NCI-H2107 (cell line): ENCODE data around the gene ZNF281.
"Not testable (repeated sequence)": the region's sequence is repeated elsewhere in the genome, so short reads cannot be mapped to it uniquely, and the experiment has no call there.

Experiments
- DNase-seq: peaks from one replicate; lab custom pipeline; 2025; lab: John Stamatoyannopoulos, UW

Gene ZNF281

GRCh38 chr1:200409761-200410565 lies at the start of gene ZNF281:
Gene ZNF281, minus strand, starts transcription at chr1:200410036. Its CDS starts 331 bp downstream, at chr1:200409705.
- peak; percentile 95 for DNase-seq

DNA sequence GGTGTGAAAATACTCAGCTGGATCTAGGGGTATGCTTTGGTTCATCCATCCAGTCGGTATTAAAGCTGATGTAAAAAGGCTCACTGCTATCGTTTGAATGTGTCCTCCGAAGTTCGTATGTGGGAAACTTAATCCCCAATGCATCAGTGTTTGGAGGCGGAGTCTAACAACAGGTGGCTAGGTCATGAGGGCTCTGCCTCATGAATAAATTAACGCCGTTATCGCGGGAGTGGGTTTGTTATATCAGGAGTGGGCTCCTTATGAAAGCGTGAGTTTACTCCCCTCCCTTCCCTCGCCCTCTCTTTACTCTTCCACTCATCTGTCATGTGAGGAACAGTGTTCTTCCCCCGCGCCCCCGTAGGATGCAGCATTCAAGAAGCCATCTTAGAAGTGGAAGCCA lies 48.9 kb upstream of the ZNF281 start:
- no peak for DNase-seq

- DNase-seq, result no peak
Measured at GRCh38 chr1:200457810-200458209, 48.0 kb upstream of the ZNF281 start.

DNA sequence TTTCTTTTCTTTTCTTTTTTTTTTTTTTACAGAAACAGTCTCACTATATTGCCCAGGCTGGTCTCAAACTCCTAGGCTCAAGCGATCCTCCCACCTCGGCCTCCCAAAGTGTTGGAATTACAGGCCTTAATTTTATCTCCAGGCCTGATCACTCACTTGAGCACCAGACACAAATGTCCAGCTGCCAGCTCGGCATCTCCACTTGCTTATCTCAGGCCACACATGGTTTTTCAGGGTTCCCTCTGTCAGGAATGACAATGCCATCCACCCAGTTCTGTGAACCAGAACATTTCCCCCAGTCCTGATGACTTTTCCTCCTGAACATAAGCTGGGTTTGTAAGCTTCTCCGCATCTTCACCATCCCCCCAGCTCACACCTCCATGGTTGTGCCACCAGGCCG lies 44.6 kb upstream of the ZNF281 start:
- no peak for DNase-seq

DNA sequence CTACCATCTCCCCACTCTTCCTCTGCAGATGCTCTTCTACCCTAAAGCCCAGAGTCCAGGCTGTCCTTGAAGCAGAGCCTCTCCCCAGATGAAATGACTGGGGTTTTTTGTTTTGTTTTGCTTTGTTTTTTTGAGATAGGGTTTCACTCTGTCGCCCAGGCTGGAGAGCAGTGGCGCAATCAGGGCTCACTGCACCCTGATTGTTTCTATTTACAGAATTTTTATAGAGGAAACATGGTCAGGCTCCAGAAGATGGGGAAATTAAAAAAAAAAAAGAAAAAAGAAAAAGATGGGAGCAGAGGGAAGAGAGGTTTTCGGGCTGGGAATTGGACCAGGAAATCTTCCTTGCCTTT lies 43.7 kb upstream of the ZNF281 start:
- DNase-seq, result no peak

DNA sequence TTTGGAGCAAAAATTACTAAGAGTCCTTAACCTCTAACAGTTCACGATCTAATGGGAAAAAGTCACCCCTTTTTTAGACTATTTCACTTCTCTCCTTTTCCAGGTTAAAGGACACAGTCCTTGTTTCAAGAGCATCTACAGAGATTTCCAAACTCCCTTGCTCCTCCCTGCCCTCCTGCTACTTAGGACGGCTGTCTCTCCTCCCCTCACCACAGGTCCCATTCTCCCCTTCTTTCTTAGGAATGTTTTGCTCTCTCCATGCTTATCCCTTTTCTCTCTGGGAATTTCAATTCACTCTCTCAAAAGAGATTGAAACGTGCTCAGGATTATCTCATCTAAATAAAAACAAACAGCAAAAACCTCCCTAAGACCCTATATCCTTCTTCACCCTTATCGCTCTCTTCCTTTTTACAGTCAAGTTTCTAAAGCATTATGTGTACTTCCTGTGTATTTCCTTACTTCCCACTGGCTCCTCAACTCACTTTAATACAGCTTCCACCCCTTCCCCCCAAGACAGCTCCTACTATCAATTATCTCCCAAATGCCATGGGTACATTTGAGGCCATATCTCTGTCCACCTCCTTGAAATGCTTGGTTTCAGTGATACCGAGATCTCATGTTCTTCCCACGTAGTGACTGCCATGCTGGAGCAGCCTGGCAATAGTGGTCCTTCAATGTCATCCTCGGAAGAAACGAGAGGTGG lies 43.2 kb upstream of the ZNF281 start:
- DNase-seq, result no peak

GRCh38 chr1:200448034-200448762 lies 38.4 kb upstream of the ZNF281 start:
- DNase-seq, result no peak

GRCh38 chr1:200445213-200445612 lies 35.4 kb upstream of the ZNF281 start:
- DNase-seq, result no peak

DNA sequence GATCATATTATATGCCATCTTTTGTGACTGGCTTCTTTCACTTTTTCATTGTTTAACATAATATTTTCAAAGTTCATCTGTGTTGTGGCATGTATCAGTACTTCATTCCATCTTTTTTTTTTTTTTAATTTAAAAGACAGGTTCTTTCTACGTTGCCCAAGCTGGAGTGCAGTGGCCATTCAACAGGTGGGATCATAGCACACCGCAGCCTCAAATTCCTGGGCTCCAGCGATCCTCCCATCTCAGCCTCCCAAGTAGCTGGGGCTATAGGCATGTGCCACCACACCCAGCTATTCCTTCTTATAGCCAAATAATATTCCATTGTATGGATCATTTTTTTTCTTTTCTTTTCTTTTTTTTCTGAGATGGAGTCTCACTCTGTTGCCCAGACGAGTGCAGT lies 34.6 kb upstream of the ZNF281 start:
- DNase-seq, result no peak

GRCh38 chr1:200443860-200444259 lies 34.0 kb upstream of the ZNF281 start:
- DNase-seq, result no peak

DNA sequence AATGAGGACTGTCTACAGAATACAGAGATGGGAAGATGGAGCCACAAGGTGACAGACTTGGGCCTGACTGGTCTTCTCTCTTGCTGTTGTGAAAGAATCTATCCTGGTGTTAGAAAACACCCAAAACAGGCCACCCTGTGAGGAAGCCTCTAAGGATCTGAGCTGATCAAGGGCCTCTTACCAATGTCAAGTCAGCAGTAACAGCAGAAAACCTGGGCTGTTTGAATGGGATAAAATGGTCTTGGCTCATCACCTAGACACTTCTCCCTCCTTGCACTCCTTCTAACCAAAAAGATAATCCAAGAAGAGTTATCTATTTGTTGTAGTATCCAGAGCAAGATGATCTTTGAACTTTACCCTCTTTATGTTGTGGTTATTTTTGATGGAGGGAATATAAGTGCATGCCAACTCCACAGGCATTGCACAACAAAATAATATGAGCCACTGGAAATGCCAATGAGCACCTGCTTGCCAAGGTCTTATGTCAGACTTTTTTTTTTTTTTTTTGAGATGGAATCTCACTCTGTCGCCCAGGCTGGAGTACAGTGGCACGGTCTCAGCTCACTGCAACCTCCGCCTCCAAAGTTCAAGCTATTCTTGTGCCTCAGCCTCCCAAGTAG lies 32.8 kb upstream of the ZNF281 start:
- no peak for DNase-seq

DNA sequence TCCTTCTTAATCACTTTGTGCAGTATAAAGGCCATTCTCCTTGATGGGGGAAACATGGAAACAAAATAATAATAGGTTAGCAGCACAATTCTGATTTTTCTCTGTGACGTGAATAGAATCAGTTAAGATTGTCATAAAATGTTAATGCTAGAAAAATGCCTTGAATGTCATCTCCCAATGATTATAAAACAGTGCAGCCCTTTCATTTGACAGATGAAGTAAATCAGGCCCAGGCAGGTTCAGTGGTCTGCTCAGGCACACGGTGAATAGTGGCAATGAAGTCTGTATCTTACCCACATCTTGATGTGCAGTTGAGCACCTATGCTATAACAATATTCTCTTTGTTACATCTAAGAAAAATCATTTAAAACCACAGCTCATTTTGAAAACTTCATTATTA lies 32.2 kb upstream of the ZNF281 start:
- no peak for DNase-seq

DNA sequence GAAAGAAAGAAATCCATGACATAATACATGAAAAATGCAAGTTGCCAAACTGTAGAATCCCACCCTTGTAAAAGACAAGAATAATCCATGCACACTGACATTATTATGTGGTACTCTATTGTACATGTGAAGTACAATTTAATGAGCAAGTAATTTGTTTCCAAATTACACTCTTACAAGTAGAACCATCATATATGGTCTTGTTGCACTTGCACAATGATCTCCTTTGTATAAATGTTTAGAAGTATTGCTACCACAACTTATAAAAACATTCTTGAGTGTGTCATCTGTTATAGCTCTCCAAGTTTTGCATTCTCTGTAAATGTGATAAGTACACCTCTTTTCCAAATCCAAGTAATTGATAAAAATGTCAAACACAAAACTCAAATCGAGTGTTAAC lies 29.1 kb upstream of the ZNF281 start:
- DNase-seq, result no peak

GRCh38 chr1:200438413-200438812 lies 28.6 kb upstream of the ZNF281 start:
- not testable (repeated sequence) for DNase-seq

DNA sequence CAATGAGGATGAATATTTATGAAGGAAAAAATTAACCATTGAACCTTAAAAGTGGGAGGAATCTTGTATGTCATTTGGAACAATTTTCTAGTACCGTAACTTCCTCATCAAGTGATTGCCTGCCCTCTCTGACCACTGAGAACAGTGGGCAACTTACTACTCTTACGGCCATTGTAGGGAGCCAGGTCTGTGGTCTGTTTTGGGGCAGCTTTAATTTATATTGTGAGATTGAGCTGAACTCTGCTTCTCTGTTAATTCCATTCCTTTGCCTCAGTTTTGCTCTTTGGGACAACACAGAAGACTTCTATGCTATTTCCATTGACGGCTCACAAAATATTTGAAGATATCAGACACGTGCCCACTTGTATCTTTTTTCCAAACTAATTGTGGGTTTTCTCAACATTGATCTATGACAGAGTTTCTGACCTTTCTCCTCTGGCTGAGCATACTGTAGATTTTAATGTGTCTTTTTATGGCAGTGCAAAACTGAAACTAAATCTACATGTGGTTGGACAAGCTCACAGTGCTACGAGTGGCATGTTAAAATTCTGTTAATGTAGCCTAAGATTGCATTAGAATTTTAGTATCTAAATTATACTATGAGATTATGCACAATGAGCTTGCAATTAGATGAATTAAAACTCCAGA lies 27.8 kb upstream of the ZNF281 start:
- DNase-seq, result no peak

GRCh38 chr1:200437088-200437487 lies 27.3 kb upstream of the ZNF281 start:
- DNase-seq, result no peak

GRCh38 chr1:200436436-200436835 lies 26.6 kb upstream of the ZNF281 start:
- DNase-seq, result no peak

DNA sequence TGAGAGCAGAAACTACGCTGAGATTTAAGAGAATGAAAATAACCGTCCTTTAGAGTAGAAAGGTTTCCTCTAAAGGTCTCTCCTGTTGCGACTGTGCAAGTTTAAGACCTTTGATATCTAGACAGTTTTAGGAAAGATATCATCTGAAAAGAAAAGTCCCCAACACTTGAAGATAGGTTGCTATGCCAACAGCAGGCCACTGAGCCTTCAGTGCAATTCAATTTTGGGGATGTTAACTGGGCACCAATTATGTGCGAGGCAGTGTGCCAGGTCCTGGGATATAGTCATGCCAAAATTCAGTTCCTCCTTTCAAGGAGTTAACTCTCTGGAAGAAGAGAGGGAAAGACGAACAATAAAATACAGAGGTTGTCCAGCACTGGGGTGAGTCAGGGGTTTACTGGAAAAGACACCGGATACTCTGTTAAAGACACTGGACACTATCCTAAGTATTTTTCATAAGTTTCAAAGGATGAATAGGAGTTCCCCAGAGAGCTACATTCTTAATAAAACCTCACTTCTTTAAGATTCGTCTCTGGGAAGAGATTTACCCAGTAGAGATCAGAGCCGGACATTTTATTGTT lies 25.5 kb upstream of the ZNF281 start:
- no peak for DNase-seq

- DNase-seq, result no peak
Measured at GRCh38 chr1:200433586-200433985, 23.8 kb upstream of the ZNF281 start.

GRCh38 chr1:200432586-200432985 lies 22.8 kb upstream of the ZNF281 start:
- no peak for DNase-seq

DNA sequence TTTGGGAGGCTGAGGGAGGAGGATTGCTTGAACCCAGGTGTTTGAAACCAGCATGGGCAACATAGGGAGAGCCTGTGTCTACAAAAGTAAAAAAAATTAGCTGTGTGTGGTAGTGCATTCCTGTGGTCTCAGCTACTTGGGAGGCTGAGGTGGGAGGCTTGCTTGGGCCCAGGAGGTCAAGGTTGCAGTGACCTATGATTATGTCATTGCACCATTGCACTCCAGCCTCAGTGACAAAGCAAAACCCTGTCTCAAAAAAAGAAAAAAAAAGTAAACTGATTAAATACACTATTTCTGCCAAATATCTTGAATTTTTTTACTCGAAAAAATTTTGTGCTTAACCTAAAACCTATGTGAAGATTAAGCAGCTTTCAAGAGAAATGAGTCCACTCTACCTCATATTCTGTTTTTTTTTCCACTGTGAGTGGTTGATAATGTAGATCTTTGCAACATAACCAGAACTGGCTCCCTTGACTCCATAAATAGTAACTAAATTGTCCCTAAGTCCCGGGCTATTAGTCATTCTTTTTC lies 19.4 kb upstream of the ZNF281 start:
- no peak for DNase-seq
